H1 (cell line): ENCODE measurements around the gene TCN2. TPM values are rescaled to one million over a fixed set of nuclear protein-coding genes. Genes with fewer than 3 reads are reported as not detected.

Source experiments
- CTCF ChIA-PET: fragments of 300-600 bp; sonication (Branson Sonifier 250); formaldehyde crosslinking; loops from one replicate; lab custom pipeline; 2021; ENCODE audit not compliant: partially characterized antibody; lab: Charles Lee
- POLR2A ChIA-PET: fragments of 300-600 bp; sonication (Branson Sonifier 250); formaldehyde crosslinking; loops from one replicate; lab custom pipeline; 2021; ENCODE audit warnings: inconsistent platforms; ENCODE audit not compliant: partially characterized antibody; lab: Charles Lee
- DNase-seq, 2 experiments: peaks; one replicate each; pipeline versions ENCODE4 v3.0.0 to v3.0.0-alpha.2; 2010 to 2022; ENCODE audit warnings: low spot score in 2 of 2, low read depth in 1 of 2, mixed read lengths in 1 of 2
- FAIRE-seq: peaks from 2 replicates; lab custom pipeline; 2011; peaks lifted over from hg19 to GRCh38; lab: Jason Lieb, UNC
- H2AFZ ChIP-seq: 2 replicates; pipeline ENCODE4 v1.8.1; 2012; ENCODE audit warnings: low read length, inconsistent platforms
- H2AK5ac ChIP-seq: 2 replicates; pipeline ENCODE4 v1.6.1; 2013; ENCODE audit warnings: low read depth, low read length
- H2BK120ac ChIP-seq: replicated peaks from 2 replicates; pipeline ENCODE3; 2013; ENCODE audit warnings: low read depth, low read length, inconsistent platforms
- H2BK12ac ChIP-seq: 2 replicates; pipeline ENCODE4 v1.6.1; 2013; ENCODE audit warnings: low read depth, low read length
- H2BK15ac ChIP-seq: 2 replicates; pipeline ENCODE4 v1.6.1; 2013; ENCODE audit warnings: low read length
- H2BK20ac ChIP-seq: 2 replicates; pipeline ENCODE4 v1.6.1; 2013; ENCODE audit warnings: low read length
- H2BK5ac ChIP-seq: 2 replicates; pipeline ENCODE4 v1.6.1; 2013; ENCODE audit warnings: low read depth, low read length
- H3K14ac ChIP-seq: 2 replicates; pipeline ENCODE4 v1.6.1; 2013; ENCODE audit warnings: inconsistent platforms; ENCODE audit not compliant: insufficient read length
- H3K18ac ChIP-seq: 2 replicates; pipeline ENCODE4 v1.6.1; 2013; ENCODE audit warnings: low read length; ENCODE audit errors: extremely low read depth
- H3K23ac ChIP-seq: 2 replicates; pipeline ENCODE4 v1.6.1; 2013; ENCODE audit warnings: inconsistent platforms; ENCODE audit not compliant: insufficient read length
- H3K23me2 ChIP-seq: 2 replicates; pipeline ENCODE4 v1.6.1; 2013; ENCODE audit warnings: low read depth, low read length
- H3K27ac ChIP-seq: 2 replicates; pipeline ENCODE4 v1.6.1; 2011; ENCODE audit warnings: low read depth, low read length, inconsistent platforms
- H3K27me3 ChIP-seq, 4 experiments: replicated peaks in 1 of 4; 1 replicate in 1 of 4; 2 replicates in 3 of 4; pipeline versions ENCODE4 v1.6.1 to v1.8.1; 2011 to 2013; ENCODE audit warnings: low read length in 3 of 4, mild to moderate bottlenecking in 3 of 4, inconsistent platforms in 2 of 4, mixed read lengths in 2 of 4, moderate library complexity in 1 of 4; ENCODE audit not compliant: control insufficient read depth in 3 of 4, insufficient read depth in 3 of 4; ENCODE audit errors: extremely low read depth in 1 of 4
- H3K36me3 ChIP-seq, 4 experiments: 2 replicates each; pipeline versions ENCODE4 v1.6.1 to v1.8.1; 2011 to 2013; ENCODE audit warnings: mild to moderate bottlenecking in 4 of 4, low read length in 3 of 4, moderate library complexity in 2 of 4, control low read depth in 1 of 4, inconsistent platforms in 1 of 4; ENCODE audit not compliant: insufficient read depth in 4 of 4, control insufficient read depth in 2 of 4
- H3K4ac ChIP-seq: replicated peaks from 2 replicates; pipeline ENCODE3; 2013; ENCODE audit warnings: low read length, low read depth, mixed read lengths, inconsistent platforms; ENCODE audit not compliant: insufficient read length
- H3K4me1 ChIP-seq, 4 experiments: replicated peaks in 1 of 4; 1 replicate in 1 of 4; 2 replicates in 3 of 4; pipeline versions ENCODE4 v1.6.1 to v1.8.1; 2011 to 2013; ENCODE audit warnings: low read length in 3 of 4, inconsistent platforms in 2 of 4, mixed read lengths in 1 of 4; ENCODE audit not compliant: insufficient read depth in 4 of 4, control insufficient read depth in 3 of 4
- H3K4me2 ChIP-seq, 2 experiments: 2 replicates each; pipeline versions ENCODE4 v1.6.1 to v1.8.1; 2011 to 2013; ENCODE audit warnings: low read depth in 2 of 2, low read length in 2 of 2, control low read depth in 1 of 2, inconsistent platforms in 1 of 2, mild to moderate bottlenecking in 1 of 2; ENCODE audit not compliant: insufficient read depth in 1 of 2
- H3K4me3 ChIP-seq, 4 experiments: fragments of 200-600, 300-600 bp in 1 of 4; sonication (generic), shearing (Covaris generic), sonication (Bioruptor Twin) in 1 of 4; 2 replicates each; pipeline versions ENCODE4 v1.5.1 to v1.8.1; 2011 to 2016; ENCODE audit warnings: low read length in 4 of 4, low read depth in 3 of 4, control low read depth in 2 of 4, inconsistent platforms in 2 of 4, mild to moderate bottlenecking in 2 of 4, mixed read lengths in 1 of 4, moderate library complexity in 1 of 4; ENCODE audit not compliant: insufficient read depth in 2 of 4; ENCODE audit errors: extremely low read depth in 1 of 4
- H3K56ac ChIP-seq: replicated peaks from 2 replicates; pipeline ENCODE3; 2013; ENCODE audit warnings: low read depth, mild to moderate bottlenecking, mixed read lengths, low read length, inconsistent platforms; ENCODE audit not compliant: insufficient read length
- H3K79me1 ChIP-seq: 2 replicates; pipeline ENCODE4 v1.6.1; 2013; ENCODE audit warnings: low read depth, low read length, control low read depth
- H3K79me2 ChIP-seq, 2 experiments: 2 replicates each; pipeline versions ENCODE4 v1.6.1 to v1.8.1; 2012 to 2013; ENCODE audit warnings: low read length in 2 of 2, mild to moderate bottlenecking in 2 of 2, inconsistent platforms in 1 of 2; ENCODE audit not compliant: insufficient read depth in 2 of 2, control insufficient read depth in 1 of 2
- H3K9ac ChIP-seq, 4 experiments: replicated peaks in 1 of 4; 1 replicate in 1 of 4; 2 replicates in 3 of 4; pipeline versions ENCODE4 v1.6.1 to v1.8.1; 2011 to 2013; ENCODE audit warnings: low read depth in 3 of 4, low read length in 3 of 4, control low read depth in 2 of 4, mild to moderate bottlenecking in 2 of 4, moderate library complexity in 2 of 4, inconsistent platforms in 1 of 4; ENCODE audit errors: extremely low read depth in 1 of 4
- H3K9me3 ChIP-seq, 2 experiments: 2 replicates each; pipeline versions ENCODE4 v1.6.1 to v1.8.1; 2012 to 2013; ENCODE audit warnings: mild to moderate bottlenecking in 2 of 2, moderate library complexity in 2 of 2, control low read depth in 1 of 2, inconsistent platforms in 1 of 2, low read depth in 1 of 2, low read length in 1 of 2, mixed read lengths in 1 of 2; ENCODE audit not compliant: insufficient read depth in 2 of 2
- H4K20me1 ChIP-seq, 2 experiments: replicated peaks in 1 of 2; 2 replicates each; pipeline versions ENCODE3 to v1.8.1; 2011 to 2013; ENCODE audit warnings: inconsistent platforms in 2 of 2, low read length in 2 of 2, mild to moderate bottlenecking in 1 of 2; ENCODE audit not compliant: insufficient read depth in 2 of 2, control insufficient read depth in 1 of 2
- H4K5ac ChIP-seq: 2 replicates; pipeline ENCODE4 v1.6.1; 2013; ENCODE audit warnings: low read length, low read depth, mixed read lengths, inconsistent platforms; ENCODE audit not compliant: insufficient read length
- H4K8ac ChIP-seq: 2 replicates; pipeline ENCODE4 v1.8.0; 2013; ENCODE audit warnings: mild to moderate bottlenecking, moderate library complexity, low read length, inconsistent platforms; ENCODE audit not compliant: insufficient read depth; ENCODE audit errors: extremely low read depth
- H4K91ac ChIP-seq: replicated peaks from 2 replicates; pipeline ENCODE3; 2013; ENCODE audit warnings: low read length, mixed read lengths, inconsistent platforms; ENCODE audit not compliant: insufficient read length
- BACH1 ChIP-seq: IDR thresholded peaks from 2 replicates; pipeline ENCODE4 v1.6.1; 2012; ENCODE audit warnings: low read length, improper control_type of control experiment
- CREB1 ChIP-seq: IDR thresholded peaks from 2 replicates; pipeline ENCODE4 v1.6.1; 2012; ENCODE audit warnings: inconsistent platforms
- CTBP2 ChIP-seq: IDR thresholded peaks from 2 replicates; pipeline ENCODE4 v1.7.0; 2011; ENCODE audit warnings: borderline replicate concordance, mild to moderate bottlenecking, moderate library complexity, mixed read lengths, low read length; ENCODE audit not compliant: insufficient read depth, insufficient read length
- FOSL1 ChIP-seq: IDR thresholded peaks from 2 replicates; pipeline ENCODE4 v1.6.1; 2011; ENCODE audit warnings: mild to moderate bottlenecking, low read depth, low read length, moderate library complexity; ENCODE audit not compliant: insufficient read depth
- RAD21 ChIP-seq, 2 experiments: IDR thresholded peaks in 1 of 2; conservative IDR thresholded peaks in 1 of 2; 2 replicates each; pipeline ENCODE4 v1.6.1; 2011; ENCODE audit warnings: low read depth in 2 of 2, low read length in 2 of 2, improper control_type of control experiment in 1 of 2, inconsistent platforms in 1 of 2, mild to moderate bottlenecking in 1 of 2, moderate library complexity in 1 of 2
- RBBP5 ChIP-seq: IDR thresholded peaks from 2 replicates; pipeline ENCODE4 v1.7.1; 2012; ENCODE audit warnings: low read depth, mild to moderate bottlenecking, inconsistent platforms, low read length, moderate library complexity, borderline replicate concordance
- TBP ChIP-seq: IDR thresholded peaks from 2 replicates; pipeline ENCODE4 v1.6.1; 2011; ENCODE audit warnings: low read depth, low read length, improper control_type of control experiment
- WGBS, 2 experiments: shearing (Covaris generic) in 1 of 2; methylation state at CpG; one replicate each; pipeline versions ENCODE4 v1.1.6 to v1.1.7; 2013 to 2015; ENCODE audit warnings: low lambda C conversion rate in 2 of 2, mixed read lengths in 2 of 2, inconsistent platforms in 1 of 2, low coverage in 1 of 2, missing lambda C conversion rate in 1 of 2; ENCODE audit not compliant: insufficient replicate concordance in 2 of 2, insufficient coverage in 1 of 2, insufficient read length in 1 of 2; ENCODE audit errors: extremely low coverage in 1 of 2, missing lambda C conversion rate in 1 of 2; 5-methylcytosine and 5-hydroxymethylcytosine counted together
- polyA plus RNA-seq, 7 experiments: library from polyadenylated mRNA; depleted of rRNA in 3 of 7; stranded (reverse) in 5 of 7; unstranded in 2 of 7; fragments of >200 nt in 5 of 7; fragments of 200-250 nt in 2 of 7; gene quantifications; 1 replicate in 5 of 7; 2 replicates in 1 of 7; 4 replicates in 1 of 7; pipeline versions ENCODE4 v1.2.1 to v1.2.3, GENCODE V29; 2011 to 2013; ENCODE audit warnings: missing spikeins in 2 of 7, mixed read lengths in 2 of 7
- total RNA-seq: library from RNA; stranded (reverse); fragmentation: NEBNext Ultra II Directional; extraction: Animal tissue kit (Norgen Biotek cat#: 25700); gene quantifications from 2 replicates; pipeline ENCODE4 v1.2.1, GENCODE V29; 2021

Gene TCN2
- total and polyA plus RNA-seq, 2 of the 8 experiments (the other 6 are each of a cell fraction or from before 2014, with no cell fraction given): 30.0 to 87.8 TPM

- Histone ChIP-seq H2BK5ac (no peak overlapping the region), H3K23ac (no peak overlapping the region), H4K8ac (no peak overlapping the region), H3K9ac (no peak overlapping the region), H3K27me3 (no peaks in the 10 kb centered on the region), H4K5ac (no peak overlapping the region), H3K36me3 (peaks cover 11 to 65% (median 50%) of the 10 kb centered on the region in 4 experiments; a peak in 7 of 8 replicates), H3K79me1 (peaks cover 2% of the 10 kb centered on the region; the same call in 1 of the 2 replicates), H3K14ac (no peak overlapping the region), H2BK120ac (no peak overlapping the region), H3K4me3 (no peak overlapping the region), H3K4me2 (no peak overlapping the region), H3K79me2 (no peaks in the 10 kb centered on the region), H3K27ac (no peak overlapping the region), H3K4me1 (peaks cover 0 to 4% (median under 1%) of the 10 kb centered on the region in 4 experiments; a peak in 2 of 7 replicates), H3K4ac (no peak overlapping the region), H4K20me1 (peaks cover 2 to 5% of the 10 kb centered on the region in 2 experiments), H3K56ac (no peak overlapping the region), H2AFZ (no peak overlapping the region), H3K23me2 (no peaks in the 10 kb centered on the region), H2BK15ac (no peak overlapping the region), H3K9me3 (no peaks in the 10 kb centered on the region), H2AK5ac (no peak overlapping the region), H3K18ac (no peak overlapping the region), H2BK12ac (no peak overlapping the region), H4K91ac (no peak overlapping the region), H2BK20ac (no peak overlapping the region)
- ChIA-PET POLR2A (interaction anchor here (0.9 kb wide), 1 partner anchor 39 kb away, joined by 3 read pairs; no protein-coding TSS in a partner anchor), CTCF (interaction anchor here (0.9 to 3.0 kb wide), 4 partner anchors 8 to 141 kb away, joined by 3 to 15 read pairs (median 4); no protein-coding TSS in a partner anchor)
- no peak for FAIRE-seq
- DNase-seq: no peak
- WGBS, 2 experiments: 90% methylated on average over 7 of the region's 7 CpGs; no CpG with 5 or more reads in 1 of the 2 experiments
- TF ChIP-seq TBP: no peak
- TF ChIP-seq RAD21 (IDR thresholded peaks at IDR 0.05 in 1 of 2, conservative IDR thresholded peaks at IDR 0.05 in 1 of 2; ENCODE audit: low read depth in 2 of 2, low read length in 2 of 2): no peak
- TF ChIP-seq BACH1: no peak
- TF ChIP-seq CREB1: no peak
- TF ChIP-seq FOSL1: no peak
- no peak for TF ChIP-seq CTBP2
- no peak for TF ChIP-seq RBBP5
Measured at GRCh38 chr22:30614268-30614667, 7.3 kb downstream of the TCN2 start.
